ENCODE measurements around the gene PIGU. TPM values are rescaled to one million over a fixed set of nuclear protein-coding genes. Genes with fewer than 3 reads are reported as not detected.

PIGU gene
- total RNA-seq, 4 donors from 2014 or later = 5.1 to 16.4 (median 8.5) TPM

- intact Hi-C loops (cut with DNase I; ENCODE audit: low total_unique reads) = no loop called here
- 90 to 98% methylated on average over 3 of the region's 3 CpGs for WGBS, 2 donors
- DNase-seq (ENCODE audit: low spot score in 2 of 2) = no peak
- H3K4me3 ChIP-seq (ENCODE audit: low read depth, poor library complexity, severe bottlenecking) = no peak overlapping the region
- TF ChIP-seq POLR2A (IDR thresholded peaks at IDR 0.05) = no peak
- no peak for TF ChIP-seq CTCF (IDR thresholded peaks at IDR 0.05)
These were observed 38.4 kb downstream of the PIGU start for GRCh38 chr20:34638532-34638931.

- 52 to 66% methylated on average over 1 of the region's 1 CpG for whole genome bisulfite sequencing, 2 donors
- peak in 1 of 2 donors; percentile 21 for DNase-seq (ENCODE audit: low spot score in 2 of 2)
- TF ChIP-seq POLR2A (IDR thresholded peaks at IDR 0.05) (no peak), CTCF (IDR thresholded peaks at IDR 0.05) (no peak)
- no peak overlapping the region for H3K4me3 ChIP-seq (ENCODE audit: low read depth, poor library complexity, severe bottlenecking)
- intact Hi-C loops (cut with DNase I; ENCODE audit: low total_unique reads) = no loop called here
These were observed 38.9 kb downstream of the PIGU start for GRCh38 chr20:34638039-34638292.

GRCh38 chr20:34637245-34638038 lies 39.5 kb downstream of the PIGU start:
- TF ChIP-seq CTCF (IDR thresholded peaks at IDR 0.05) (no peak), POLR2A (IDR thresholded peaks at IDR 0.05) (no peak)
- intact Hi-C loops (cut with DNase I; ENCODE audit: low total_unique reads) = no loop called here
- 59% methylated on average over 5 of the region's 5 CpGs for WGBS, 2 donors
- no peak overlapping the region for H3K4me3 ChIP-seq (ENCODE audit: low read depth, poor library complexity, severe bottlenecking)
- DNase-seq (ENCODE audit: low spot score in 2 of 2) = peak in 1 of 2 donors; percentile 71

GRCh38 chr20:34636648-34637047 lies 40.2 kb downstream of the PIGU start:
- TF ChIP-seq POLR2A (IDR thresholded peaks at IDR 0.05) (no peak), CTCF (IDR thresholded peaks at IDR 0.05) (no peak)
- DNase-seq (ENCODE audit: low spot score in 2 of 2) = no peak
- no peak overlapping the region for H3K4me3 ChIP-seq (ENCODE audit: low read depth, poor library complexity, severe bottlenecking)
- intact Hi-C loops (cut with DNase I; ENCODE audit: low total_unique reads) = no loop called here
- WGBS, 2 donors = 35 to 52% methylated on average over 3 of the region's 3 CpGs

- no peak overlapping the region for H3K4me3 ChIP-seq (ENCODE audit: low read depth, poor library complexity, severe bottlenecking)
- WGBS, 2 donors = 79 to 83% methylated on average over 3 of the region's 3 CpGs
- no peak for TF ChIP-seq POLR2A (IDR thresholded peaks at IDR 0.05)
- TF ChIP-seq CTCF (IDR thresholded peaks at IDR 0.05) = no peak
- intact Hi-C loops (cut with DNase I; ENCODE audit: low total_unique reads) = no loop called here
- DNase-seq (ENCODE audit: low spot score in 2 of 2) = no peak
These were observed 42.5 kb downstream of the PIGU start for GRCh38 chr20:34634392-34634791.

Data from lower leg skin (tissue), 4 donors.